AG09309 (cell line): ENCODE data around the gene UACA.

Source experiments
- DNase-seq: peaks from one replicate; pipeline ENCODE4 v3.0.0-alpha.2; 2010; ENCODE audit warnings: low read depth
- H3K4me3 ChIP-seq: 2 replicates; pipeline ENCODE4 v1.5.1; 2011; ENCODE audit warnings: mild to moderate bottlenecking, low read depth, low read length, moderate library complexity; ENCODE audit not compliant: control insufficient read depth
- CTCF ChIP-seq: IDR thresholded peaks from 2 replicates; pipeline ENCODE4 v1.5.1; 2011; ENCODE audit warnings: mild to moderate bottlenecking, low read depth, low read length, inconsistent platforms; ENCODE audit not compliant: insufficient read depth, control insufficient read depth; ENCODE audit errors: missing control alignments

The UACA gene

GRCh38 chr15:70714015-70714414 lies 49.3 kb downstream of the UACA start:
- DNase-seq: no peak
- no peak overlapping the region for H3K4me3 ChIP-seq
- no peak for TF ChIP-seq CTCF

- H3K4me3 ChIP-seq: no peak overlapping the region
- no peak for TF ChIP-seq CTCF
- DNase-seq: no peak
These were observed 51.1 kb downstream of the UACA start for GRCh38 chr15:70712271-70712670.

GRCh38 chr15:70710714-70711113 lies 52.6 kb downstream of the UACA start:
- no peak for TF ChIP-seq CTCF
- no peak overlapping the region for H3K4me3 ChIP-seq
- DNase-seq: no peak

- DNase-seq: no peak
- no peak overlapping the region for H3K4me3 ChIP-seq
- no peak for TF ChIP-seq CTCF
These were observed 54.5 kb downstream of the UACA start for GRCh38 chr15:70708839-70709238.

GRCh38 chr15:70707686-70708300 lies 55.6 kb downstream of the UACA start:
- TF ChIP-seq CTCF: no peak

GRCh38 chr15:70704731-70705130 lies 58.6 kb downstream of the UACA start:
- TF ChIP-seq CTCF: no peak
- no peak overlapping the region for H3K4me3 ChIP-seq
- no peak for DNase-seq

More at GRCh38 chr15:70707686-70708300, 55.6 kb downstream of the UACA start:
- no peak for DNase-seq
- no peak overlapping the region for H3K4me3 ChIP-seq
